ENCODE results near the gene UGT3A1.
"Not testable (repeated sequence)": the region's sequence is repeated elsewhere in the genome, so short reads cannot be mapped to it uniquely, and the experiment has no call there.

Gene UGT3A1, protein sequence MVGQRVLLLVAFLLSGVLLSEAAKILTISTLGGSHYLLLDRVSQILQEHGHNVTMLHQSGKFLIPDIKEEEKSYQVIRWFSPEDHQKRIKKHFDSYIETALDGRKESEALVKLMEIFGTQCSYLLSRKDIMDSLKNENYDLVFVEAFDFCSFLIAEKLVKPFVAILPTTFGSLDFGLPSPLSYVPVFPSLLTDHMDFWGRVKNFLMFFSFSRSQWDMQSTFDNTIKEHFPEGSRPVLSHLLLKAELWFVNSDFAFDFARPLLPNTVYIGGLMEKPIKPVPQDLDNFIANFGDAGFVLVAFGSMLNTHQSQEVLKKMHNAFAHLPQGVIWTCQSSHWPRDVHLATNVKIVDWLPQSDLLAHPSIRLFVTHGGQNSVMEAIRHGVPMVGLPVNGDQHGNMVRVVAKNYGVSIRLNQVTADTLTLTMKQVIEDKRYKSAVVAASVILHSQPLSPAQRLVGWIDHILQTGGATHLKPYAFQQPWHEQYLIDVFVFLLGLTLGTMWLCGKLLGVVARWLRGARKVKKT

DNA sequence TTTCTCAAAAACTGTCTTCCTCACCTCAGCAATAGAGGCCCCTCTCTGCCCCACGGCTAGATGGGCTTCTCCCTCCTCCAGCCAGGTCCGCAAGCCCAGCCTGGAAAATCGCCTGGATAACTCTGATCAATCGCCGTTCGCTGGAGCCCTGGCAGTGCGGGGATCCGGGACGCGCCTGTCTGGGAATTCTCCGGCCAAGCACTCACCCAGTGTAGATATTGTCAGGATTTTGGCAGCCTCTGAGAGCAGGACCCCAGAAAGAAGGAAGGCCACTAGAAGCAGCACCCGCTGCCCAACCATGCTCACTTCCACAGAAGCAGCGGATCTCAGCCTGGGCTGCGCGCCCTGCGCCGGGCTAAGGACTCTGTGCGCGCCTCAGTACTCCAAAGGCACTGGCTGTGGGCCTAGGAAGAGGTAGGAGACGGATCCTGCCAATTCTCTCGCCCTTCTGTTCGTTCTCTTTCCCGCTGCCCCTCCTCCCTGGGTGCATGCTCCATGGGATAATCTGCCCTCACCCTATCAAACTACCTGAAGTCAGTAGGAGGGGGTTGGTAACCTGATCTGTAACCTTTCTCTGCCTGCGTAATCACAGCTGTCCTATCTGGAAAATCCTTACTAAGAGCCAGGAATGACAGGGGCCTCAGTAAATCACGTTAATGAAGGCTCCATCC, at the start of gene UGT3A1:
TSS of gene UGT3A1 (minus strand) at position 450 of the 671 bp plus-strand sequence. CDS start at position 300, 150 bp downstream.
- no peak for DNase-seq (ENCODE audit: low read depth)

DNA sequence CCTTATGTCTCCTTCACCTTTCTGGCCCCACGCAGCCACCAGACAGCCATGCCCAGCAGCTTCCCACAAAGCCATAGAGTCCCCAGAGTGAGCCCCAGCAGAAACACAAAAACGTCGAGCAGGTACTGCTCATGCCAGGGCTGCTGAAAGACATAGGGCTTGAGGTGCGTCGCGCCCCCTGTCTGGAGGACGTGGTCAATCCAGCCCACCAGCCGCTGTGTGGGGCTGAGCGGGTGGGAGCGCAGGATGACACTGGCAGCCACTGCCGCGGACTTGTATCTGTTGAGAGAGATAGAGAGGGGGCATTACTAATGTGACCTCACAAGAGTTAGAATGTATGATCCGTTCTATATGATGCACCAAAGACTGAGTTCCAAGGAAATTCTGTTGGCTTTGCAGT, 44.5 kb upstream of the UGT3A1 start:
- DNase-seq (ENCODE audit: low read depth), result no peak

DNA sequence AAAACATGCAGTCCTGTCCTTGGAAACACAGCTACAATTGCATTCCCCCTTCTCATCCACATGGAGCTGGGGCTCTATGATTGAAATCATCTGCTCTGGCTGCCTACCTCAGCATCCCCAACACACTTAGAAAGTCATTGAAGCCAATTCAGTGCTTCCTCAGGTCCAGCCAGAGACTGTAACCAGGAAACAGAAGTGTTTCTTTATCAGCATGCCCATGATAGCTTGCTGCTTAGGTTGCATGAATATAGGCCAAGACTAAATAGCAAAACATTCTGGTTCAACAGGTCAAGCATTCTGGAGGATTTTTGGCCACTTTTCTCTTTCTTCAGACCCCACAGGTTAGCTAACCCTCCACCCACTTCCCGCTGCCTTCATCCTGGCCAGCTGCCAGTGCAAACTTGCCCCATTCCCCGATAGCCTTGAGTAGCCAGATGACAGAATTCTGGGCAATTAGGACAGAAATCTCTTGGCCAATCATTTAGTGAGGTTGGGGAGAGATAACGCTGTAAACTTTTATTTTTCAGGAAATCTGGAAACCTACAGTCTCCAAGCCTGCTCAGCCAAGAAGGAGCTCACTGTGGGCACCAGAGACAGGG, 43.4 kb upstream of the UGT3A1 start:
- not testable (repeated sequence) for DNase-seq (ENCODE audit: low read depth)

DNA sequence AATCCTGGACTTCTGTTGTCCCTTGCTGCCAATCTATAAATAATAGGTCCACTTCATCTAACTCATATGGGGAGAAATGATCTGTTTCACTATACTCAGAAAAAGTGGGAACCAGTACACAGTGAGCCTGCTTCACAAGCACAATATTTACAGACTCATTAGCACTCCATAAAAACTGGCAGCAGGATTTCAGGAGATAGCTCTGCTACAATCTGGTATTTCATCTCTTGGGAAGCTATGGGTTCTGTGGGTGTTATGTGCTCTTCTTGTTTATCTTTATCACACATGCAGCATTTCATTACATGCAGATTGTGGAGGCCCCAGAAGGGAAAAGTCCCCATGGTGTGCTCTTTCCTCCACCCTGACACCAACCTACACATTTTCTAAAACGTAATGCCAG, 42.3 kb upstream of the UGT3A1 start:
- DNase-seq (ENCODE audit: low read depth), result no peak

DNA sequence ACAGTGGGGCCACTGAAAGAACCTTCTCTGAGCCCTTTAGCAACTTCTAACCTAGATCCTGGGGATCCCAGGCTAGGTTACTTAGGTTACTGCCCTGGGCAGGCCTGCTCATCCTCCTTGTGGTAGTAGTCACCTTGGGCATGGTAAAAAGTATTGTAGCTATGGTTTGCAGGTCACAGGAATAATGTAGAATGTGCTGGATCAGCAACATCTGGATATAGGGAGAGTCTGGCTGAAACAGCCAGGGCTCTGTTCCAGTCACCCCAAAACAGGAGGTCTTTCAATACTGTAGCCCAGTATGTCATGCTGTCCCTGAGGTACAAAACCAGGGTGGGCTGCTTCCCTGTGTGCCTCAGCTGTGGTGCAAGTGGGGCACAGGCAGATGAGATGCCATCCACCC, 41.9 kb upstream of the UGT3A1 start:
- no peak for DNase-seq (ENCODE audit: low read depth)

DNA sequence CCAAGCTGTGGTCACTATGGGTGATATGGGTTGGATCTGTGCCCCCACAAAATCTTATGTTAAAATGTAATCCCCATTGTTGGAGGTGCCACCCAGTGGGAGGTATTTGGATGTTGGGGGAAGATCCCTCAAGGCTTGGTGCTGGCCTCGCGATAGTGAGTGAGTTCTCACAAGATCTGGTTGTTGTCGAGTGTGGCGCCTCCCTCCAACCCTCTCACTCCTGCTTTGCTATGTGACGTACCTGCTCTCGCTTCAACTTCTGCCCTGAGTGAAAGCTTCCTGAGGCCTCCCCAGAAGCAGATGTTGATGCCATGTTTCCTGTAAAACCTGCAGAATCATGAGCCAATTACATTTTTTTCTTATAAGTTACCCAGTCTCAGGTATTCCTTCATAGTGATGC, 40.0 kb upstream of the UGT3A1 start:
- DNase-seq (ENCODE audit: low read depth), result no peak

DNA sequence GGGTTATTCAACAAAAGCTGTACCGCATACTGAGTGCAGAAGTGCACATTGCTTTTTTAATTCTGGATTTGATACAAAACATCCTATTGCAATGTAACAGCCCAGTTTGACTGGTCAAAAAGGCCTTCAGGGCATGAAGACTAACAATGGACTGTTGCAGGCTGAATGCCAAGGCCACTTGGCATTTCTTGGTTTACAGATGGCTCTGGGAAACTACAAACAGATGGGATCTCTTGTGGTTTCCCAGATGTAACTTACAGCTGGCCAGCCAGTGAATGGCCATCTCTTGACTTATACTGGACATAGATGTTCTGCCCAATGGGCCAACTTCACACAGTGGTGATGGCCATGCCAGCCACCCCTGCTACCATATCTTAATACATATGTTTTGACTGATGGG, 38.7 kb upstream of the UGT3A1 start:
- no peak for DNase-seq (ENCODE audit: low read depth)

DNA sequence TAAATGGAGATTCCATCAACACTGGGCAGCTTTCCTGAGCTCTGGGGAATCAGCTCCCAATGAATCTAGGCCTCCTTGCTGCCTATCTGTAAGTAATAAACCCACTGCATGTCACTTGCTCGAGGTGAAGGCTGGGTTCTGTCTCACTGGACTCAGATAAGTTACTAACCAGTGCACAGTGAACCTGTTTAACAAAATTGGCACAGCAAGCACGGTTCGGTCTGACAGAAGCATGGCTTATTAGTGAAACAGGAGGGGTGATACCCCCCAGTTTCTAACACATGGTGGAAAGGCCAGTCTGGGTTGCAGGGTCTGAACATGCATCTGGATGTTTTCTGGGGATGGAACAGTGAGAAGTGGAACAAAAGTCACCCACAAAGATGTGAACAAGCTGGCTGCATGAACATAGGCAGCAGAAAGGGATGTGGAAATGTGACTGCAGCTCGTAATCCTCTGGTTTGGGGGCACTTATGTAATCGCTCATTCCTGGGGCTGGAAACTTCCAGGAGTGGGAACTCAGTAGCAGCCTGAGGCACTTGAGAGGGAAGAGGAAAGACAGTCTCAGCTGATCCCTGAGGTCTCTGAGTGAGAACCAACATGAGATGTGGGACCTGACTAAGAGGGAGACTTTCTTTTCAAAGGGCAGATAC, 37.8 kb upstream of the UGT3A1 start:
- DNase-seq (ENCODE audit: low read depth), result no peak

DNA sequence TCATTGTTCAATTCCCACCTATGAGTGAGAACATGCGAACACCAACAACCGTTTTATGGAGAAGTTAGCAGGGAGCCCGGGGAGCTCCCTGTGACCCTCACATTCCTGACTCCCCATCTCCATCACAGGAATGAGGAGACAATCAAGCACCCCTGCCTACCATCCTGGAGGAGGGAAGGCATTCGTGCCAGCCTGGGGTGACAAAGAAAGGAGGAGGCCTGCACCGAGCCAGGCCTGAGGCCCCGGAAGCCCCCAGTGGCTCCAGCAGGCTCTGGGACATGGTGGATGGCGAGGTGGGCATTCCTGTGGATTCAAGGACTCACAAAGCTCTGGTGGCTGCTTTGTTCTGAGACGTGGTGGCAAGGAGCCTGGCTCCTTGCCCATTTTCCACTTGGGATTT, 36.5 kb upstream of the UGT3A1 start:
- no peak for DNase-seq (ENCODE audit: low read depth)

DNA sequence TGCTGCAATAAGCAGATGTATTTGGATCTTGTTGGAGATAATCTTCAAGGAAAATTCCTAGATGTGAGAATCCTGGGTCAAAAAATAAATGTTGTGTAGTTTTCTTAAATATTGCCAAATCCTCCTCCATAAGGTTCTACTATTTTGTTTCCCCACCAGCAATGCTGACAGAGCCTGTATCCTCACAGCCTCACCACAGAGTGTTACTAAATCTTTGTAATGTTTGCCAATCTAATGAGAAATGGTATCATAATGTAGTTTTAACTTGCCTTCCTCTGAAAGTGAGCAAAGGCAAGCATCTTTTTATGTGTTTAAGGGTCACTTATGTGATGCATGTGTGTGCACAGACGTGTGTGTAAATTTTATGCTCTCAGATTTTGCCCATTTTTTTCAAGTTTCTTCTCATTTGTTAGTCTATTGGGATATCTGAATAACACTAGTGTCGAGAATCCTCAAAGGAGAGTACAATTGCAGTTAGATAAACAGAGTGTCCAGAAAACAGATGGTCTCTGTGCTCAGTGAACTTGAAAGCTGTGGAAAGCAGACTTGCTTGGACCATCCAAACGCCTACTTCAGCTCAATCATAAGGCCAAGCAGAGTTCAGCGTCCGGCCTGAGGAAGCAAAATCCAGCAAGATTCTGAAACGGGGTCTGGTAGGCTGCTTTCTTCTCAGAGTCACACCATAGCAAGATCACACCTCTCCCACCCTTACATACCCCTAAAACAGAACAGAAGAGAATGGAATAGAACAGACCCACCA, 35.7 kb upstream of the UGT3A1 start:
- DNase-seq (ENCODE audit: low read depth), result no peak

DNA sequence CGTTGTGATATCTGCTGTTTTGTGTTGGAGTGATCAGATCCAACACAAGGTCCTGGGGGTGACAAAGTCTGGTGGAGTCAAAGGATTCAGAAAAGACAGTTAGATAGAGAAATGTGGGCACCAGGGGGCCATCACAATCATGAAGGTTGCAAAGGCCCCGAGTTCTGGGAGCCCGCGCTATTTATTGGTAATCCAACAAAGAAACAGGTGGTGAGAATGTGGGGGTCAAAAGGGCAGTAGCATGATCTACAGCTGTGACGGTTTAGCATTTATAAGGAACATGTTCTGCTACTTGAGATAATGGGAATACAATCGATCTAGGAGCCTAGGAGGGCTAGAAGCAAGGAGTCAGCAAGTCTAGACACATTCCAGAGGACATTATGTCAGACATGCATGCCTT, 31.1 kb upstream of the UGT3A1 start:
- DNase-seq (ENCODE audit: low read depth), result not testable (repeated sequence)

DNA sequence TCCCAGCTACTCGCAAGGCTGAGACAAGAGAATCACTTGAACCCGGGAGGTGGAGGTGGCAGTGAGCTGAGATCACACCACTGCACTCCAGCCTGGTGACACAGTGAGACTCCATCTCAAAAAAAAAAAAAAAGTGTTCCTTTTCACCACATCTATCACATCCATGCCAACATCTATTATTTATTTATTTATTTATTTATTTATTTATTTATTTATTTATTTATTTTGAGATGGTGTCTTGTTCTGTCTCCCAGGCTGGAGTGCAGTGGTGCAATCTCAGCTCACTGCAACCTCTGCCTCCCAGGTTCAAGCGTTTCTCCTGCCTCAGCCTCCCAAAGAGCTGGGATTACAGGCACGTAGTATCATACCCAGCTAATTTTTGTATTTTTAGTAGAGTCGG, 28.4 kb upstream of the UGT3A1 start:
- not testable (repeated sequence) for DNase-seq (ENCODE audit: low read depth)

DNA sequence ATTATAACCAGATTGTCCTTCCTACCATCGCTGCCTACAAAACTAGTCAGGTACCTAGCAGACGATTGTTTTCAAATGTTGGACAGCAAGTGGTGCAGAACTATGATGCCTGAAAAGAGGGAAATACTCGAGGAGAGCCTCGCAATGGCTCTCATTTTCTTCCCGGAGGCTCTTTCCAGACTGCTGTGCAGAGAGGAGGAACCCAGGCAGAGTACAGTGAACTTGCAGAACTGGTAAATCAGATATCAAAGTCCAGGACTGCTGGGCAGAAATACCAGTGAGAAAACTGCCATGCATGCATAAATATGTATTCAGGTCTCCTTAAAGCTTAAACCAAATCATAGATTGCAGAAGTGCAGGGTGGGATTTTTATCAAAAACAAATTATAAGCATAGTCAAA, 26.4 kb upstream of the UGT3A1 start:
- no peak for DNase-seq (ENCODE audit: low read depth)

DNA sequence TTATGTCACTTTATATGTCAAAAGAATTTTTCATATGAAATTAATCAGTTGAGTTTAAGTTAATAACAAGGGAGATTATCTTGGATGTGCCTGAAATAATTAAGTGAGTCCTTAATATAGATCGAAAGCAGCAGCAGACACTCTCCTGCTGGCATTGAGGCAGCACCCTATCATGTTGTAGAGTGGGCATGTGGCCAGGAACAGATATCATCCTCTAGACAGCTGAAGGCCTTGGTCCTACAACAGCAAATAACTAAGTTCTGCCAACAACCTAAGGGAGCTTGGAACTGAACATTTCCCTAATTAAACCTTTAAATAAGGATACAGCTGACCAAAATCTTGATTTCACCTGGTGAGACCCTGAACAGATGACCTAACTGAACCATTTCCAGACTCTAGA, 25.8 kb upstream of the UGT3A1 start:
- no peak for DNase-seq (ENCODE audit: low read depth)

DNA sequence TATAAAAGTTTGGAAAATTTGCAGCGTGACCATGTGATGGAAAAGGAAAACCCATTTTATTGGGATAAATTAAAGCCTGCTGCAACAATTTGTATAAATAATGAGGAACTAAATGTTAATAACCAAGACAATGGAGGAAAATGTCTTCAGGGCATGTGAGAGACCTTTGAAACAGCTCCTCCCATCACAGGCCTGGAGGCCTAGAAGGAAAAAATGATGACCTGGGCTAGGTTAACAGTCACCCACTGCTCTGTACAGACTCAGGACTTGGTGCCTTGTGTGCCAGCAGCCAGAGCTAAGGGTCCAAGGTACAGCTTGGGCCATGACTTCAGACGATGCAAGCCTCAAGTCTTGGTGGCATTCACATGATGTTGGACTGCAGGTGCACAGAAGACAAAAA, 22.0 kb upstream of the UGT3A1 start:
- DNase-seq (ENCODE audit: low read depth), result no peak

DNA sequence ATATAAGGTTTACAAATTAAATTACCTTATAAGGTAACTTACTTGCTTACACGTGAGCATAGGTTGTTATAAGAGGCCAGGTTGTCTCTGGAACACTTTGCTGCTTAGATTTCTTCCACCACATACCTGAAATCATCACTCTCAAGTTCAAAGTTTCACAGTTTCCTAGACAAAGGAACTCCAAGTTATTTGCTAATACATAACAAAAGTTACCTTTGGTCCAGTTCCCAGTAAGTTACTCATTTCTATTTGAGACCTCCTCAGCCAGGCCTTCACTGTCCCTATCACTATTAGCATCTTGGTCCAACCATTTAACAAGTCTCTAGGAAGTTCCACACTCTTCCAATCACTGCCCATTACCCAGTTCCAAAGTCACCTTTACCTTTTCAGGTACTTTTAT, 18.5 kb upstream of the UGT3A1 start:
- DNase-seq (ENCODE audit: low read depth), result no peak

DNA sequence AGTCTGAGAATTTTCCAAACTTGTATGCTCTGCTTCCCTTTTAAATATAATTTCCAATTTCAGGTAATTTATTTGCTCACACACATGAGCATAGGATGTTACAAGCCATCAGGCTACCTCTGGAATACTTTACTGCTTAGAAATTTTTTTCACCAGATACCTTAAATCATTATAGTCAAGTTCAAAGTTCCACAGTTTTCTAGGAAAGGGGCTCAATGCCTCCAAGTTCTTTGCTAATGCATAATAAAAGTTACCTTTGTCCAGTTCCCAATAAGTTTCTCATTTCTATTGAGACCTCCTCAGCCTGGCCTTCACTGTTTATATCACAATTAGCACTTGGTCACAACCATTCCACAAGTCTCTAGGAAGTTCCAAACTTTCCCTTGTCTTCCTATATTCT, 16.2 kb upstream of the UGT3A1 start:
- no peak for DNase-seq (ENCODE audit: low read depth)

DNA sequence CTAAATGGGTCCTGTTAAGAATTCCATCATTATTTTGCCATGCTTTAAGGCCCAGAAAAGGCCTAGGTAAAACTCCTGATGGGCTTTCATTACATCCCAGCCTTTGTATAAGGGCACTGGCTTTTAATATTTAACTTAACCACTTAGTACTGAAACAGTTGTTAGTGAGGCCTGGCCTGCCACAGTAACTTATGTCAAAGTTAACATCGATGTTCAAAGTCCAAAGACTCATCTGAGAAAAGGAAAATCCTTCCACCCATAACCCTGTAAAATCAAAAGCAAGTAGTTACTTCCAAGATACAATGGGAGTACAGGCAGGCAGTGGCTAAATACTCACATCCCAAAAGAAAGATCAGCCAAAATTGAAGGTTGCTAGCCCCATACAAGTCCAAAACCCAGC, 15.0 kb upstream of the UGT3A1 start:
- DNase-seq (ENCODE audit: low read depth), result no peak

DNA sequence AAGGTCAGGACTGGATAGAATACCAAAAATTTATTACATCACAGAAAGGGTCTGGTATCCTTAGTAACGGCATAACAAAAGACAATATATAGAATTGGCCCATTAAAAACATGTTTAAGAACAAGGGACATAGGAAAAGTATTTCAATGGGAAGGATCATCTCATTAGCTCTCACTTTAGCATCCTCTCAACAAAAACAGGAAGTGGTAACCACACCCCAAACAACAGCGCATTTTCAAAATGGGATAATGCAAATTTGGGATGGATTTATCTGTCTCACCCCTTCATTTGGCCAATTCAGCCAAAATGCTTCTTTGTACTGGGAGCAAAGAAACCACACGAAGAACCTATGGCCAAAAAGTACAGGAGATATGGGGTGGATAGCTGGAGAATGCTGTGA, 9.8 kb upstream of the UGT3A1 start:
- DNase-seq (ENCODE audit: low read depth), result no peak

DNA sequence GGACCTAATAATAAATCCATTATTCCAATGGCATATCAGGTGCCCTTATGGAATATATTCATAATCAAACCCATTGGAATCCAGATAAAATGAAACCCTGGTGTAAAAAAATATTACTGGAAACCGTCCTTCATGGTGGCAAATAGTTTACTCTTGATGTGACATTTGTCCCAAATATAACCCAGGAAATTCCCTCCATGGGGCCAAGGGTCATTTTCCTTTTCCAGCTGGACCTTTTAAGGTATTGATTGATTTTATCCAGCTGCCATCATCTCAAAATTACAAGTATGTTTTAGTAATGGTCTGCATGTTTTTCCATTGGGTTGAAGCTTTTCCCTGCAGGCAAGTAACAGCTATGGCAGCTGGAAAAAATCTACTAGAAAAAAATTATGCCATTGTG, 8.4 kb upstream of the UGT3A1 start:
- no peak for DNase-seq (ENCODE audit: low read depth)

DNA sequence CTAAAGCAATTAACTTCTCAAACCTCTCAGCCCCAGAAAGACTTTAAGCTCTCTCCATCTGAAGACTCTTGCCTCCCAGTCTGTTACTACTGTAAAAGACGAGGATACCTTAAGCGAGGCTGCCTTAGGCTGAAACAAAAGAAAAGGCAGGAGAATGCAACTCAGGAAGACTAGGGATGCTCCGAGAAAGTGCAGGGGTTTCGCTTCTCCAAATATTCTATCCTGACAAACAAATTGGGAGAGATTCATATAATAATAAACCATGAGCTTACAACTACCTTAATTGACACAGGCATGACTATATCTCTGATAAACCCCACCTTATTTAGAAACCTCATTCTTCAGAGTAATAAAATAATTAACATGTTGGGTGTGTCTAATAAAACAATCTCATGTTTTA, 4.9 kb upstream of the UGT3A1 start:
- DNase-seq (ENCODE audit: low read depth), result no peak

DNA sequence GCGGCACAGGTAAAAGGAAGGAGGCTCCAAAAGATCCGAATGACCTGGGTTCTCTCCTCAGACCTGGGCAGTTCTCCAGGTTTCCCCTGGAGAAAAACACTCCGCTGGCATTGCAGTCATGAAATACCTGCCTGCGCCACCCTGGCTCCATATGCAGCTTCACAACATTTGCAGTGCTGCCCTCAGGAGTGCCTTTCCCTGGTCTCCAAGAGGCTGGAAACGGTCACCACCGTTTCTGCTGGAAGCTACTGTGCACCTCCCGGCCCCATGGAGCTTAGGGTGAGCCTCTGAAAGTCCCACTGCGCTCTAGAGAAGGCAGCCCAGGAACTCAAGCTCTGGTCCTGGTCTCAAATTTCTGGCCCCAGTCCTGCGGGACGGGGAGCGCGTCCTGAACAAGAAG, 670 bp downstream of the UGT3A1 start:
- DNase-seq (ENCODE audit: low read depth), result no peak
